WERI-Rb-1 (cell line): Measurements from ENCODE around the gene SPTY2D1.
"Not testable (repeated sequence)": the region's sequence is repeated elsewhere in the genome, so short reads cannot be mapped to it uniquely, and the experiment has no call there.

Source experiments
- DNase-seq: peaks from one replicate; pipeline ENCODE4 v3.0.0-alpha.2; 2020
- H3K27ac ChIP-seq: fragments of 250-450 bp; sonication (Bioruptor Pico); 2 replicates; pipeline ENCODE4 v1.5.1; 2020; ENCODE audit warnings: mild to moderate bottlenecking, moderate library complexity
- H3K27me3 ChIP-seq: fragments of 250-450 bp; sonication (Bioruptor Pico); 2 replicates; pipeline ENCODE4 v1.5.1; 2021; ENCODE audit warnings: mild to moderate bottlenecking, low read depth, moderate library complexity; ENCODE audit not compliant: insufficient read depth, severe bottlenecking
- H3K36me3 ChIP-seq: fragments of 250-450 bp; sonication (Bioruptor Pico); 2 replicates; pipeline ENCODE4 v1.5.1; 2020; ENCODE audit warnings: mild to moderate bottlenecking, moderate library complexity
- H3K4me3 ChIP-seq: 2 replicates; pipeline ENCODE4 v1.5.1; 2011; ENCODE audit warnings: low read depth, mild to moderate bottlenecking, control low read depth, low read length
- H3K9me3 ChIP-seq: fragments of 250-450 bp; sonication (Bioruptor Pico); 2 replicates; pipeline ENCODE4 v1.5.1; 2021; ENCODE audit warnings: mild to moderate bottlenecking, moderate library complexity; ENCODE audit not compliant: severe bottlenecking
- TF ChIP-seq, protein P1 (sequence below): IDR thresholded peaks from 2 replicates; pipeline ENCODE4 v1.5.1; 2011; ENCODE audit warnings: low read depth, mild to moderate bottlenecking, control low read depth, inconsistent platforms, low read length

Gene SPTY2D1

DNA sequence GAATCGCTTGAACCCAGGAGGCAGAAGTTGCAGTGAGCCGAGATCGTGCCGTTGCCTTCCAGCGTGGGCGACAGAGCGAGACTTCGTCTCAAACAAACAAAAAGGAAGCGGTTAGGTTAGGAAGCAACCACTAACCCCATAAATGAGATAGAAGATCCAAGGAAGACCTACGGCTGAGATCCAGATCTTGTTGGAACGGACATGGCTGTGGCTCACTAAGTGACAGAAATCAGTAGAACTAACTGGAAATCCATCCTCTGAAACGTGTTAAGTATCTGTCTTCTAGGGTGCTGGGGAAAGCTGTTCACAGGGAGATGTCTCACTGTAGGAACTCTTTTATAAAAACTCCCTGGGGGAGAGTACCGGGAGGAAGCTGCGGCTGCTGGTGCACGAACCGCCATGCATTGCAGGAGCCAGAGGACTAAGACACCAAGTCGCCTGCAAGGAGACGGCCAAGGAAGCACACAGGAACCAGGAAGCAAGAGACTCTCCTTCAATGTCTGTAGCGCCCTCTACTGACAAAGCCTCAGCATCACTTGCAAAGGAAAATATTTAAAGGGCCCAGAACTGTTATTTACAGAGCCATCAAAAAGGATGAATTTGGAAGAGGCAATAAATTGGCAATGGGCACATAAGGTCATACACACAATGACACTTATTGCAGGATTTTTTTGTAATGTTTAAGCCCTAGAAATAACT, 16.9 kb upstream of the SPTY2D1 start:
- Histone ChIP-seq H3K36me3 (no peaks in the 10 kb centered on the region), H3K27me3 (no peaks in the 10 kb centered on the region), H3K9me3 (no peaks in the 10 kb centered on the region), H3K4me3 (no peak overlapping the region), H3K27ac (no peak overlapping the region)
- TF ChIP-seq, protein P1, sequence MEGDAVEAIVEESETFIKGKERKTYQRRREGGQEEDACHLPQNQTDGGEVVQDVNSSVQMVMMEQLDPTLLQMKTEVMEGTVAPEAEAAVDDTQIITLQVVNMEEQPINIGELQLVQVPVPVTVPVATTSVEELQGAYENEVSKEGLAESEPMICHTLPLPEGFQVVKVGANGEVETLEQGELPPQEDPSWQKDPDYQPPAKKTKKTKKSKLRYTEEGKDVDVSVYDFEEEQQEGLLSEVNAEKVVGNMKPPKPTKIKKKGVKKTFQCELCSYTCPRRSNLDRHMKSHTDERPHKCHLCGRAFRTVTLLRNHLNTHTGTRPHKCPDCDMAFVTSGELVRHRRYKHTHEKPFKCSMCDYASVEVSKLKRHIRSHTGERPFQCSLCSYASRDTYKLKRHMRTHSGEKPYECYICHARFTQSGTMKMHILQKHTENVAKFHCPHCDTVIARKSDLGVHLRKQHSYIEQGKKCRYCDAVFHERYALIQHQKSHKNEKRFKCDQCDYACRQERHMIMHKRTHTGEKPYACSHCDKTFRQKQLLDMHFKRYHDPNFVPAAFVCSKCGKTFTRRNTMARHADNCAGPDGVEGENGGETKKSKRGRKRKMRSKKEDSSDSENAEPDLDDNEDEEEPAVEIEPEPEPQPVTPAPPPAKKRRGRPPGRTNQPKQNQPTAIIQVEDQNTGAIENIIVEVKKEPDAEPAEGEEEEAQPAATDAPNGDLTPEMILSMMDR = peak; percentile 65
- peak; percentile 48 for DNase-seq

DNA sequence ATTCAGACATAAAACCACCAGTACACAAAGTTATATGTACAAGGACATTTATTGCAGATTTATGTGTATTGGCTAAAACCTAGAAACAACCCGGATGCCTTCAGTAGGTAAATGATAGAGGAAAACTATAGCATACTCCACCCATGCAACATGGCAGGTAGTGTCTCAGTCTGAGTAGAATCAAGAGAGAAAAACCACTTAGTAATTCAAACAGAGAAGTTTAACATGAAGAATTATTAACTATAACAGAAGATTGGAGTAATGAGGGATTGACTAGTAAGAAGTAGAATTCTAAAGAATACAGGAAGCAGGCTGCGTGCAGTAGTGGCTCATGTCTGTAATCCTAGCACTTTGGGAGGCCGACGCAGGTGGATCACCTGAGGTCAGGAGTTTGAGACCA, 16.2 kb upstream of the SPTY2D1 start:
- TF ChIP-seq, protein P1 = no peak
- DNase-seq = no peak
- Histone ChIP-seq H3K27ac (no peak overlapping the region), H3K4me3 (no peak overlapping the region), H3K9me3 (no peaks in the 10 kb centered on the region), H3K36me3 (no peaks in the 10 kb centered on the region), H3K27me3 (no peaks in the 10 kb centered on the region)

DNA sequence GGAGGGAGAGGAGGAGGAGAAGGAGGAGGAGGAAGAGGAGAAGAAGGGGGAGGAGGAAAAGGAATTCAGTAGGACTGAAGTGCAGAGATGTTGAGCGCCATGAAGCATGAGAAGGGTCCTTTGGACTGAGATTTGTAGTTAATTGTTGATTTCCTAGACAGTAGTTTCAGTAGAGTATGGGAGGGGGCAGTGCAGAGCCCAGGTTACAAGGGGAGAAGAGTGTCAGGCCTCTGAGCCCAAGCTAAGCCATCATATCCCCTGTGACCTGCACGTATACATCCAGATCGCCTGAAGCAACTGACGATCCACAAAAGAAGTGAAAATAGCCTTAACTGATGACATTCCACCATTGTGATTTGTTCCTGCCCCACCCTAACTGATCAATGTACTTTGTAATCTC, 8.9 kb upstream of the SPTY2D1 start:
- not testable (repeated sequence) for H3K27me3 ChIP-seq, H3K36me3 ChIP-seq, H3K9me3 ChIP-seq, H3K4me3 ChIP-seq, DNase-seq, H3K27ac ChIP-seq

DNA sequence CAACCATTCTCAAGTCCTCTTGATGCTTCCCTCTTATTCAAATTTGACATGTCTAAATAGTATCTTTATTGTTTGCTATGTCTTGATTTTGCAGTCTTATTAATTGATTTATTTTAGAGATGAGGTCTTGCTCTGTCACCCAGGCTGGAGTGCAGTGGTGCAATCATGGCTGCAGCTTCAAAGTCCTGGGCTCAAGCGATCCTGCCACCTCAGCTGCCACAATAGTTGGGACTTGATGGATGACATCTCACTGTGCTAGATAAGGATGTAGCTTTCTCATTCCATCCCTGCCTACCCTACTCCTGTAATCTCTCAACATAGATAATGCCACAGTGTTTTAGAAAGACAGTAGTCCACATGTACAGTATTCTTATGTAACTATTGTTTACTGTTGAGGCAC, 7.5 kb upstream of the SPTY2D1 start:
- Histone ChIP-seq H3K9me3 (peaks cover 4% of the 10 kb centered on the region), H3K4me3 (no peak overlapping the region), H3K27ac (no peak overlapping the region), H3K27me3 (no peaks in the 10 kb centered on the region), H3K36me3 (no peaks in the 10 kb centered on the region)
- no peak for DNase-seq
- TF ChIP-seq, protein P1 = no peak

DNA sequence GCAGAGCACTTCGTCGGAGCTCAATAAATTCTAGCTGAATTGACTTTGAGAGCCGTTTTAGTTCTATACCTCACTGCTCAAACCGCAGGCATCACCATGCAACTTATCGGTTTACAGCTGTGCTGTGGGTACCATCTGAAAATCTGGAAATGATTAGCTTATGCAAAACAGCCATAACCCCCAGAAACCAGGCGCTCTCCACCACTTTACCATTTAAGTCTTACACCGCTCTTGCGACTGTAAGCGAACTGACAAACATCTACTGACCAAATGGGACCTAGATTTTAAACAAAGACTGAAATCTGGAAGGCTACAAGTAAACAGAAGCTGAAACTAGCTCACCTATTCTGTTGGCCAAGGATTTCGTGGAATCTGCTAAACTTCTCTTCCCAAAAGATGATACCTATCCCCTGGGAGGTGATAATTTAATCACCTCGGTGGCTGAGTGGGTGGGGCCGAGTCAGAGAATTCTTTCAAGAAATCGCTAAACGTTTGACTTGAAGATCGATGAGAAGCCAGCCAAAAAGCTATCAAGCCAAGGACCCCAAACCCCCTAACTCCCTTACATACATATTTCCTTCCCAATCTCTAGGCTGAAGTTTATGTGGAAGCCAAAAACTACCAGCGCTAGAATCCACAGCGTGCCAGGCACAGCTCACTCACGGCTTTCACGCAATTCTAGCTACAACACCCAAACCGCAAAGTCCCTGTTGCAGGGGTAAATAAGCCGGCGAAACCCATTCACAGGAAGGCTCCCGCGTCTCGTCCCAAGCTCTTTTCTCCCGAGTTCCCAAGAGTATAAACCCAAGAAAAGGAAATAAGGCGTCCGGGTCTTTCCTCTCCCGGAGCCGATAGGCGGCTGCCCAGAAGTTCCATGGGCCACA, 644 bp downstream of the SPTY2D1 start:
- Histone ChIP-seq H3K9me3 (no peaks in the 10 kb centered on the region), H3K4me3 (peak overlapping the region; percentile 93), H3K36me3 (no peaks in the 10 kb centered on the region; the same call in 1 of the 2 replicates), H3K27ac (peak overlapping the region; percentile 61), H3K27me3 (no peaks in the 10 kb centered on the region)
- no peak for DNase-seq
- TF ChIP-seq, protein P1 = no peak

DNA sequence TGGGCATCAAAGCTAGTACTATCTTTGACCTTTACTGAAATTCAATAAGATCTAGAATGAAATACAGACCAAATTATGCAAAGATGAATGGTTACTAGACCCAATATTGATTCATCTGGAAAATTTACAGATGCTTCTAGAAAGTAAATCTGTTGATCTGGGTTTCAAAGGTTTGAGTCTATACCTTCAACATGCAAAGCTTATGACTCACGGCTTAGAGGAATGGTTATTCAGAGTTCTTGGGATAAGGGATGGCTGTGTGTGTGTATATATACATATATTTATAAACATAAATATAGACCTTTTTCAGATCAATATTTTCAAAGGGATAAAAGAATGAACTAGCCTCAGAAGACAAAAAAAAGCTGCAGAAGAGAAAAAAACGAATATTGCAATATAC, 1.3 kb downstream of the SPTY2D1 start:
- TF ChIP-seq, protein P1 = no peak
- Histone ChIP-seq H3K9me3 (no peaks in the 10 kb centered on the region), H3K36me3 (no peaks in the 10 kb centered on the region; the same call in 1 of the 2 replicates), H3K27me3 (no peaks in the 10 kb centered on the region), H3K27ac (no peak overlapping the region), H3K4me3 (no peak overlapping the region)
- DNase-seq = no peak
